ENCODE results near the gene PRKCQ. TPM values are rescaled to one million over a fixed set of nuclear protein-coding genes. Genes with fewer than 3 reads are reported as not detected.
"Not testable (repeated sequence)": the region's sequence is repeated elsewhere in the genome, so short reads cannot be mapped to it uniquely, and the experiment has no call there.

Gene PRKCQ
- total and polyA plus RNA-seq, 9 donors = 8.4 to 21.9 (median 14.7) TPM

- no peaks in the 10 kb centered on the region for H3K27me3 ChIP-seq (ENCODE audit: control insufficient read depth, insufficient read depth, low read length)
- H3K9me3 ChIP-seq (replicated peaks; ENCODE audit: control insufficient read depth, low read depth, low read length) = no peaks in the 10 kb centered on the region
- peaks cover 30% of the 10 kb centered on the region for H3K36me3 ChIP-seq (ENCODE audit: control insufficient read depth, insufficient read depth, low read length)
- no peak overlapping the region for H3K4me3 ChIP-seq (ENCODE audit: low read length)
- no peak overlapping the region for H3K27ac ChIP-seq (ENCODE audit: low read length)
- WGBS (ENCODE audit: insufficient coverage) = 84% methylated on average over 3 of the region's 9 CpGs
- H3K4me1 ChIP-seq (ENCODE audit: control insufficient read depth, insufficient read depth, low read length) = no peaks in the 10 kb centered on the region
- DNase-seq = no peak
These were observed 97.2 kb downstream of the PRKCQ start for GRCh38 chr10:6482737-6483357.

DNA sequence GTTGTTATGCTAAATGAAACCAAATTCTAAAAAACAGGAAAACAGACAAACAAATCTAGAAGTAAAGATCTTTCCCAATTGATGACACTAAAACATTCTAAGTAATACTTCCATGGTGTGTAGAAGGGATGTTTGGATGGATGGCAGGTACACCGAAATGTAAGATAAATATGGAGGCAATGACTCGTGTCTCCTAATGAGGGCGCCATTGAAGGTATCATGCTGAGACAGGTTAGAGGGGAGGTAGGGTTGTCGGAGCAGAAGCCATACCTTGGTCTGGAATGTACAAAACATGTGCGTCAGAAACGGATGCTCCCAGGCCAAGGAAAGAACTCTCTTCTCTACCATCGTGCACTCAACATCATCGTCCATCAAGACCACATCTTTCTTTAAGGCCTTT is 101.4 kb downstream of the PRKCQ start:
- Histone ChIP-seq H3K4me3 (ENCODE audit: low read length) (no peak overlapping the region), H3K36me3 (ENCODE audit: control insufficient read depth, insufficient read depth, low read length) (peaks cover 11% of the 10 kb centered on the region), H3K27me3 (ENCODE audit: control insufficient read depth, insufficient read depth, low read length) (no peaks in the 10 kb centered on the region), H3K4me1 (ENCODE audit: control insufficient read depth, insufficient read depth, low read length) (no peaks in the 10 kb centered on the region), H3K9me3 (replicated peaks; ENCODE audit: control insufficient read depth, low read depth, low read length) (no peaks in the 10 kb centered on the region), H3K27ac (ENCODE audit: low read length) (no peak overlapping the region)
- no peak for DNase-seq
- 87% methylated on average over 2 of the region's 8 CpGs for WGBS (ENCODE audit: insufficient coverage)

- Histone ChIP-seq H3K27me3 (ENCODE audit: control insufficient read depth, insufficient read depth, low read length) (no peaks in the 10 kb centered on the region), H3K27ac (ENCODE audit: low read length) (no peak overlapping the region), H3K4me3 (ENCODE audit: low read length) (no peak overlapping the region), H3K9me3 (replicated peaks; ENCODE audit: control insufficient read depth, low read depth, low read length) (no peaks in the 10 kb centered on the region), H3K36me3 (ENCODE audit: control insufficient read depth, insufficient read depth, low read length) (peaks cover 3% of the 10 kb centered on the region), H3K4me1 (ENCODE audit: control insufficient read depth, insufficient read depth, low read length) (no peaks in the 10 kb centered on the region)
- DNase-seq = no peak
- 100% methylated on average over 1 of the region's 2 CpGs for WGBS (ENCODE audit: insufficient coverage)
These were observed 103.1 kb downstream of the PRKCQ start for GRCh38 chr10:6476989-6477388.

DNA sequence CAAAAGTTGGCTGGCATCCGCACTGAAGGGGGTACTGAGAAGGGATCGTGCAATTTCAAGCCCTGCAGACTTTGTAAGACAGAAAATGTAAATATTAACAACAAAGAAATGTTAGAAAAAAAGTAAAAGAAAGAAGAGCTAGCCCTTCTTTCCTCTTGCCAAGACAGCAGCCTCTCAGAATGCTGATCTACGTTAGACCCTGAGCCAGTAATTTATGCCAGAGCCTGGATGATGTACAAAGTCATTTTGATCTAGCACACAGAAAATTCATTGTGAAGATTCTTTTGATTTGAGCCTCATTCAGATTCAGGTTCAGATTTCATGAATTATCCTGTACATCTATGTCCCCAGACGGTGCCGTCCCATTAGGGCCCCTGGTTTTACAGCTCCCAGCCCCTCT is 105.2 kb downstream of the PRKCQ start:
- H3K36me3 ChIP-seq (ENCODE audit: control insufficient read depth, insufficient read depth, low read length) = peaks cover 5% of the 10 kb centered on the region
- H3K4me1 ChIP-seq (ENCODE audit: control insufficient read depth, insufficient read depth, low read length) = no peaks in the 10 kb centered on the region
- DNase-seq = no peak
- no peak overlapping the region for H3K27ac ChIP-seq (ENCODE audit: low read length)
- H3K9me3 ChIP-seq (replicated peaks; ENCODE audit: control insufficient read depth, low read depth, low read length) = no peaks in the 10 kb centered on the region
- 70% methylated on average over 2 of the region's 5 CpGs for WGBS (ENCODE audit: insufficient coverage)
- no peaks in the 10 kb centered on the region for H3K27me3 ChIP-seq (ENCODE audit: control insufficient read depth, insufficient read depth, low read length)
- no peak overlapping the region for H3K4me3 ChIP-seq (ENCODE audit: low read length)

DNA sequence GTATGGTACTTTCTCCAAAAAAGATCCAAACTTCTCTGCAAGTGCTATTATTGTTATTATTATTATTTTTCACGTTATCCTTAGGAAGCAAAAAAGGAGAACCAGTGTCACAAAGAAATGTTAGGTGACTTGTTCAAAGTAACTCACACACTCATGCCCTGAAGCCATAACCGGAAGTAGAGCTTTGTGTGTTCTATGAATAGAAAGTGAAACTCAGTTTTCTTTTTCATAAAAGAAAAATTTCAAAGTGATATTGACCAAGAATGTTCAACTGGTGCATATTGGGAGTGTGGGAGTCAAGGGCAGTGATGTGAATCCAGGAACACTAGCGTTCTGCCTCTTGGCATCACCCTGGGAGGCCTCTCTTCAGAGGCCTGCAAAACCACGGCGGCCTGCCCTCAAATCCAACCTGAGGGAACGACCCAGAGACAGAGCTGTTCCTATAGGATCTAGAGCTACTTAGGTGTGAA is 106.1 kb downstream of the PRKCQ start:
- DNase-seq = peak; percentile 17
- 42% methylated on average over 4 of the region's 6 CpGs for WGBS (ENCODE audit: insufficient coverage)
- Histone ChIP-seq H3K27me3 (ENCODE audit: control insufficient read depth, insufficient read depth, low read length) (no peaks in the 10 kb centered on the region), H3K4me1 (ENCODE audit: control insufficient read depth, insufficient read depth, low read length) (no peaks in the 10 kb centered on the region), H3K4me3 (ENCODE audit: low read length) (no peak overlapping the region), H3K27ac (ENCODE audit: low read length) (no peak overlapping the region), H3K9me3 (replicated peaks; ENCODE audit: control insufficient read depth, low read depth, low read length) (no peaks in the 10 kb centered on the region), H3K36me3 (ENCODE audit: control insufficient read depth, insufficient read depth, low read length) (peaks cover 5% of the 10 kb centered on the region)

GRCh38 chr10:6473430-6473829 is 106.6 kb downstream of the PRKCQ start:
- H3K27ac ChIP-seq (ENCODE audit: low read length) = no peak overlapping the region
- H3K4me3 ChIP-seq (ENCODE audit: low read length) = no peak overlapping the region
- no peaks in the 10 kb centered on the region for H3K9me3 ChIP-seq (replicated peaks; ENCODE audit: control insufficient read depth, low read depth, low read length)
- H3K4me1 ChIP-seq (ENCODE audit: control insufficient read depth, insufficient read depth, low read length) = no peaks in the 10 kb centered on the region
- H3K27me3 ChIP-seq (ENCODE audit: control insufficient read depth, insufficient read depth, low read length) = no peaks in the 10 kb centered on the region
- peaks cover 2% of the 10 kb centered on the region for H3K36me3 ChIP-seq (ENCODE audit: control insufficient read depth, insufficient read depth, low read length)
- 73% methylated on average over 7 of the region's 7 CpGs for WGBS (ENCODE audit: insufficient coverage)
- DNase-seq = peak; percentile 4

- H3K4me1 ChIP-seq (ENCODE audit: control insufficient read depth, insufficient read depth, low read length); H3K27ac ChIP-seq (ENCODE audit: low read length): not testable (repeated sequence)
- 85% methylated on average over 3 of the region's 7 CpGs for WGBS (ENCODE audit: insufficient coverage)
These were observed 107.4 kb downstream of the PRKCQ start for GRCh38 chr10:6472710-6473005.

GRCh38 chr10:6470894-6471618 is 109.0 kb downstream of the PRKCQ start:
- H3K4me1 ChIP-seq (ENCODE audit: control insufficient read depth, insufficient read depth, low read length) = no peaks in the 10 kb centered on the region
- DNase-seq = no peak
- peaks cover 2% of the 10 kb centered on the region for H3K36me3 ChIP-seq (ENCODE audit: control insufficient read depth, insufficient read depth, low read length)
- H3K9me3 ChIP-seq (replicated peaks; ENCODE audit: control insufficient read depth, low read depth, low read length) = no peaks in the 10 kb centered on the region
- H3K27ac ChIP-seq (ENCODE audit: low read length) = no peak overlapping the region
- no peak overlapping the region for H3K4me3 ChIP-seq (ENCODE audit: low read length)
- WGBS (ENCODE audit: insufficient coverage) = 89% methylated on average over 5 of the region's 11 CpGs
- H3K27me3 ChIP-seq (ENCODE audit: control insufficient read depth, insufficient read depth, low read length) = no peaks in the 10 kb centered on the region

More at GRCh38 chr10:6472710-6473005, 107.4 kb downstream of the PRKCQ start:
- H3K4me3 ChIP-seq (ENCODE audit: low read length); H3K9me3 ChIP-seq (replicated peaks; ENCODE audit: control insufficient read depth, low read depth, low read length); H3K36me3 ChIP-seq (ENCODE audit: control insufficient read depth, insufficient read depth, low read length); H3K27me3 ChIP-seq (ENCODE audit: control insufficient read depth, insufficient read depth, low read length); DNase-seq: not testable (repeated sequence)

GRCh38 chr10:6469661-6470060 is 110.4 kb downstream of the PRKCQ start:
- DNase-seq = no peak
- H3K4me1 ChIP-seq (ENCODE audit: control insufficient read depth, insufficient read depth, low read length) = no peaks in the 10 kb centered on the region
- no peaks in the 10 kb centered on the region for H3K27me3 ChIP-seq (ENCODE audit: control insufficient read depth, insufficient read depth, low read length)
- H3K27ac ChIP-seq (ENCODE audit: low read length) = no peak overlapping the region
- no peak overlapping the region for H3K4me3 ChIP-seq (ENCODE audit: low read length)
- peaks cover 2% of the 10 kb centered on the region for H3K36me3 ChIP-seq (ENCODE audit: control insufficient read depth, insufficient read depth, low read length)
- H3K9me3 ChIP-seq (replicated peaks; ENCODE audit: control insufficient read depth, low read depth, low read length) = no peaks in the 10 kb centered on the region

- DNase-seq = no peak
- no peaks in the 10 kb centered on the region for H3K4me1 ChIP-seq (ENCODE audit: control insufficient read depth, insufficient read depth, low read length)
- WGBS (ENCODE audit: insufficient coverage) = 0% methylated on average over 1 of the region's 7 CpGs
- H3K36me3 ChIP-seq (ENCODE audit: control insufficient read depth, insufficient read depth, low read length) = peaks cover 6% of the 10 kb centered on the region
- H3K27me3 ChIP-seq (ENCODE audit: control insufficient read depth, insufficient read depth, low read length) = no peaks in the 10 kb centered on the region
- no peak overlapping the region for H3K27ac ChIP-seq (ENCODE audit: low read length)
- H3K4me3 ChIP-seq (ENCODE audit: low read length) = no peak overlapping the region
- H3K9me3 ChIP-seq (replicated peaks; ENCODE audit: control insufficient read depth, low read depth, low read length) = no peaks in the 10 kb centered on the region
These were observed 114.0 kb downstream of the PRKCQ start for GRCh38 chr10:6465854-6466601.

All from muscle of leg (tissue), 11 donors.